Glomerular visceral epithelial cell (primary cell): ENCODE measurements around the gene C10orf120.

ENCODE experiments used
- DNase-seq: peaks from one replicate; pipeline ENCODE4 v3.0.0-alpha.2; 2016; ENCODE audit errors: extremely low spot score

Gene C10orf120

DNA sequence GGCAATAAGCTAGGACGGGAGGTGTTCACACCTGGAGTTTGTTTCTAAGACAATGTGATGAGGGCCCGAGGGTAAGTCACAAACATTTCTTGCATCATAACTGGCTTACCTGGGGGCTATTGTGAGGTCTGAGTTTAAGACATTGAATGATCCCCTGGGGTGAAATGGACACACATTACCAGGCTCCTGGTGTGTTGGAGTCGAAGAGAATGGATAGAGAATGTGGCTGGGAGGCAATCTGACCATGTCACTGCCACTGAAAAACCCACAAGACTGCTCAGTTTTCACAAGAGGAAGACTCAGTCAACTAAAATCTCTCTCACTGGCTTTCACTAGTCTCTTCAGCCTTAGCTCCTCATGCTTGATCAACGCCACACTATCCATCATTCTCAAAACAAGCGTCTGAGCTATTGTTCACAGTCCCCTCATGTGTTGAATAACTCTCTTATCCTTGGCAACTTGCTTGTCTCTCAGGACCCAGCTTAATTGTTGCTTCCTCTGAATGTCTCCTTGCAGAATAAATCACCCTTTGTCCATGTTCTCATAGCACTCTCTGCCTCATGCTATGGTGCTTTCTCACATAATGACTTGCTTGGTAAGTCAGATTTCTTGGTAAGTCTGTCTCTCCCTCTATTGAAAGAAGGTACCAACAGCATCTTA is at the start of gene C10orf120:
TSS of gene C10orf120 (minus strand) at position 51 of the 660 bp plus-strand sequence. CDS start 56 bp downstream, outside the sequence.
- DNase-seq, result no peak

- no peak for DNase-seq
Measured at GRCh38 chr10:122748496-122748895, 48.9 kb upstream of the C10orf120 start.

- DNase-seq, result no peak
Measured at GRCh38 chr10:122746408-122746807, 46.8 kb upstream of the C10orf120 start.

DNA sequence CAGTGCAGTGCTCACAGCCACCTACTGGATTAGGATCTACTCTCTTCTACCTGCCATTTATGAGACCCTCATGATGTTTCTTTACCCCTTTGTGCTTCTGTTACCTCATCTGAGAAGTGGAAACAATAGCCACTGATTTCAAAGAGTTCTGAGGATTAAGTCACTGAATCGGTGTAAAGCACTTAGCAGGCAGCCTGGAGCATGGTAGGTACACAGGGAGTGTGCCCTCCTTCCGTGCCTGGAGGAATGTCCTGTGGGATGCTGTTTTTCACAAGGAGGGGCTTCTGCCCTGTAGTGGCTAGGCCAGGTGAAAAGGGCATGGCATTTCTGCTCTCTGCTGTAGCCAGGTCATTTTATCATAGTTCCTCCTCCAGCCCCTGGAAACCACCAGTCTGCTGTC is 44.6 kb upstream of the C10orf120 start:
- DNase-seq, result no peak

DNA sequence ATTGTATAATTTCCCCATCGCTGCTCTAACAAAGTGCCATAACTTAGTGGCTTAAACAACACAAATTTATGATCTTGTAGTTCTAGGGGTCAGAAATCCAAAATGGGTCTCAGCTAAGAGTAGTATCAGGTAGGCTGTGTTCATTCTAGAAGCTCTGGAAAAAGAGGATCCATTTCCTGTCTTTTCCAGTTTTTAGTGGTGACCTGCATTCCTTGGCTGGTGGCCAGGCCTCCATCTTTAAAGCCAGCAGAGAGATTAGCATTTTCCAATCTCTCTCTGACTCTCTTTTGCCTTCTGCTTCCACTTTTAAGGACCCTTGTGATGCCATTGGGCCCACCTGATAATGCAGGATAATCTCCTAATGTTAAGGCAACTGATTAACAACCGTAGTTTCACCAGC is 41.0 kb upstream of the C10orf120 start:
- DNase-seq, result peak; percentile 6

DNA sequence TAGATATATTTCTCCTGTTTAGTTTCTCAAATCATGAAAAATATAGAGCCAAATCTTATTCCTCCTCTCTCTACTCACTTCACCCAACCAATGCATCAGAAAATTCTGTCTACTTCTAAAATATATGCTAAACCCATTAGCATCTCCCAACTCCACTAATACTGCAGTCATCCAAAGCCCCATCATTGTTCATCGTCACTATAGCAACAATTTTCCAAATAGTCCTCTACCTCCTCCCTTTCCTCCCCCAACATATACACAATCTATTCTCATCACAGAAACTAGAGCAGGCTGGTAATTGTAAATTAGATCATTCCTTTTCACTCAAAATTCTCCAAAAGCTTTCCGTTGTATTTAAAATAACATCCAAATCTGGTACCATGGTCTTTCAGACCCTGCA is 38.4 kb upstream of the C10orf120 start:
- DNase-seq, result no peak

- DNase-seq, result no peak
Measured at GRCh38 chr10:122733931-122734665, 34.5 kb upstream of the C10orf120 start.

DNA sequence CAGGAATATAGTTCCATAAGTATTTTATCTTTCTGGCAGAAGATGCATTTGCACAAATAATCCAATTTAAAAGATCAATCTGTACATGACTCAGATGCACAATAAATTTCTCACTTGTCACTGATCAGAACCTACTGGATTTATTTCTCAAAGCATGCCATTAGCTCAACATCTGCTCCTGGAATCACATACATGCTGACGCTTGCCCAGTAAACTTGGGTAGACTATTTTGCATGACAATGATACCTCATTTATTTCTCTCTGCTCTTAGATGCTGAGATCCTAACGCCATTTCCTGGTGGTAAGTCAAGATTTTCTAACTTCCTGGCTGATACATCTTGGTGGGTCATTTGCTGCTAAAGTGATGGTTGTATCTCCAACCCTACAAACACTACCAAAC is 33.8 kb upstream of the C10orf120 start:
- DNase-seq, result no peak

- no peak for DNase-seq
Measured at GRCh38 chr10:122730238-122730637, 30.6 kb upstream of the C10orf120 start.

GRCh38 chr10:122729126-122729525 is 29.5 kb upstream of the C10orf120 start:
- no peak for DNase-seq

DNA sequence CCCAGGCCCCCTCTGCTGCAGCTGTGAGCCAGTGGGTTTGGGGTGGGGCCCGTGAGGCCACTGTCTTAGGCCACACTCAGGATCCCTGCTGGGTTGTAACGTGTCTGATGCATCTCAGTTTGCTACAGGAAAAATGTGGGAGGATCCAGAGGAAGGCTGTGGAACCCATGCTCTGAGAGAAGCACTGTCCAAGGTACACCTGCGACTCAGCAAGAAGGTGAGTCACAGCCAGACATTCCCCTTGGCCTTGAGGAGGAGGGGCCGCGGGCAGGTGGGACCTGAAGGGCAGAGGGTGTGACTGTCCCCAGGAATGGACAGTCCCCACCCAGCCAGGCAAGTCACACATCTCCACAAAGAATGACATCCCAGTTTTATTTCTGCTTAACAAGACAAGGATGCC is 27.8 kb upstream of the C10orf120 start:
- no peak for DNase-seq

GRCh38 chr10:122725768-122726167 is 26.1 kb upstream of the C10orf120 start:
- no peak for DNase-seq

DNA sequence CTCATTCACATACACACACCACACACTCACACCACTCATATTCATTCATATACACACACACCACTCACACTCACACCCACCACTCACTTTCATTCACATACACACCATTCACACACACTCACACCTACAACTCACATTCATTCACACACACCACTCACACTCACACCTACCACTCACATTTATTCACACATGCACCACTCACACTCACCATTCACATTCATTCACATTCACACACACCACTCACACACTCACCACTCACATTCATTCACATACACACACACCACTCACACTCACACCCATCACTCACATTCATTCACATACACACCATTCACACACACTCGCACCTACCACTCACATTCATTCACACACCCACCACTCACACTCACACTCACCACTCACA is 25.4 kb upstream of the C10orf120 start:
- no peak for DNase-seq

- no peak for DNase-seq
Measured at GRCh38 chr10:122721111-122721510, 21.5 kb upstream of the C10orf120 start.

- DNase-seq, result no peak
Measured at GRCh38 chr10:122716025-122716424, 16.4 kb upstream of the C10orf120 start.

- DNase-seq, result no peak
Measured at GRCh38 chr10:122715576-122715975, 15.9 kb upstream of the C10orf120 start.

DNA sequence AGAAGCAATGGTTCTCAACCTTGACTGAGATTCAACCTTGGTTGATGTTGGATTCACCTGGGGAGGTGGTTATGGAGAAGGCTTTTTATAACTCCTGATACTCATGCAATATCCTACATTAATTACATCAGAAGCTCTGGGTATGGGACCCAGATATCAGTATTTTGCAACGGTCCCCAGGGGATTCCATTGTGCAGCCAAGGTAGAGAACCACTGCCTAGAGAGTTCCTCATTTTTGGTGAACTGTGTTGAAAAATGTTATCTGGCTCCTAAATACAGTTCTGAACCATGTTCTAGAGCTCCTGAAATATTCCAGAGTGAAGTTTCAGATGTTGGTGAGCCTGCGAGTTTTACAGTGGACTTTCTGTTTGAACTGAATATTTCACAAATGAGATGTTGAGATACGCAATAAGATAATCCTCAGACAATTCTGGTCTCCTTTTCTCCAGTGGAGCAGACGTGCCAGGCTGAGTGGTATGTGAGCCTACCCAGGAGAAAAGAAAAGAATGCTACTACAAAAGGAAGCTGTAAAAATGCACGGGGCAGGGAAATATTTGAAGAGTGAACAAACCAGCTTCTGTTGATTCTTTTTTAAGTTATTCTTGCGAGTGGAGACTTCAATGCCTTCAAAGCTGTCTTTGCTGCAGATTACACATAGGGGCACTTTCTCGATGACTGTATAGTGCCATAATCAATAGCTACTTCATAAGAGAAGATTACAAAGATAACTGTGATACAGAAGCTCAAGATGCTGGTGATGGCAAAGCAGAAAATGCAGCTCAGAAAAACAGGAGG is 13.6 kb upstream of the C10orf120 start:
- no peak for DNase-seq

GRCh38 chr10:122710576-122710975 is 10.9 kb upstream of the C10orf120 start:
- no peak for DNase-seq

- DNase-seq, result no peak
Measured at GRCh38 chr10:122709971-122710370, 10.3 kb upstream of the C10orf120 start.

GRCh38 chr10:122707535-122707934 is 7.9 kb upstream of the C10orf120 start:
- no peak for DNase-seq

DNA sequence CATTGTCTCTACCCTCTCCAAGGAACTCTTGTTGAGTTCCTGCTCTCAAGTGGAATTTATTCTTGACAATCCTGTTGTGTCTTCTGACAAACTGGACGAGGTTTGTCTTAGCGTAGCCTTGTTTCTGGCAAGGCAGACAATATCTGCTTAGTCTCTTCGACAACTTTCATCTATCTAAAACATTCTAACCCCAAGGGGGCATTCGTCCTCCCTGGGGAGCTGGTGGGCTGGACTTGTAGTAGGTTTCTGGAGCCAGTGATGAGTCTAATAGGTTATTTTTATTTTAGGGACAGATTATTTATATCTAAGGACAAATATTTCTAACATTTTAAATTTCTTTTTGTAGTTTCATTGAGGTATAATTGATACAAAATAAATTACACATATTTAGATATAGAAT is 7.3 kb upstream of the C10orf120 start:
- DNase-seq, result no peak

GRCh38 chr10:122706467-122706866 is 6.8 kb upstream of the C10orf120 start:
- no peak for DNase-seq
